H9 (cell line): ENCODE results near the gene LSP1. TPM values are rescaled to one million over a fixed set of nuclear protein-coding genes. Genes with fewer than 3 reads are reported as not detected.

ENCODE experiments used
- DNase-seq: peaks from one replicate; pipeline ENCODE4 v3.0.0-alpha.2; 2017
- H2AFZ ChIP-seq: one replicate; pipeline ENCODE4 v1.6.1; 2013; ENCODE audit warnings: mild to moderate bottlenecking, low read length, control low read depth, moderate library complexity
- H2AK5ac ChIP-seq: 2 replicates; pipeline ENCODE4 v1.6.1; 2013; ENCODE audit warnings: low read length, control low read depth, mixed read lengths; ENCODE audit not compliant: insufficient read length
- H2BK120ac ChIP-seq: one replicate; pipeline ENCODE4 v1.6.1; 2013; ENCODE audit warnings: low read depth, mild to moderate bottlenecking, low read length, control low read depth, inconsistent platforms; ENCODE audit not compliant: poor library complexity, severe bottlenecking
- H2BK12ac ChIP-seq: 2 replicates; pipeline ENCODE4 v1.6.1; 2013; ENCODE audit warnings: low read length, control low read depth, mixed read lengths, low read depth; ENCODE audit not compliant: insufficient read length
- H2BK15ac ChIP-seq: 2 replicates; pipeline ENCODE4 v1.6.1; 2013; ENCODE audit warnings: low read depth, low read length, control low read depth
- H2BK20ac ChIP-seq: one replicate; pipeline ENCODE4 v1.6.1; 2013; ENCODE audit warnings: low read depth, mild to moderate bottlenecking, low read length, control low read depth, inconsistent platforms; ENCODE audit not compliant: poor library complexity, severe bottlenecking
- H2BK5ac ChIP-seq: 2 replicates; pipeline ENCODE4 v1.6.1; 2013; ENCODE audit warnings: low read length, control low read depth, mixed read lengths; ENCODE audit not compliant: insufficient read length
- H3K14ac ChIP-seq: 2 replicates; pipeline ENCODE4 v1.6.1; 2013; ENCODE audit warnings: low read length, control low read depth; ENCODE audit not compliant: insufficient read depth
- H3K18ac ChIP-seq: 2 replicates; pipeline ENCODE4 v1.6.1; 2013; ENCODE audit warnings: low read depth, mild to moderate bottlenecking, mixed read lengths, low read length, control low read depth; ENCODE audit not compliant: insufficient read length
- H3K23ac ChIP-seq: 2 replicates; pipeline ENCODE4 v1.6.1; 2013; ENCODE audit warnings: low read length, control low read depth, mixed read lengths, low read depth; ENCODE audit not compliant: insufficient read length
- H3K23me2 ChIP-seq: 2 replicates; pipeline ENCODE4 v1.6.1; 2013; ENCODE audit warnings: low read depth, mild to moderate bottlenecking, mixed read lengths, low read length, control low read depth; ENCODE audit not compliant: insufficient read length, poor library complexity, severe bottlenecking
- H3K27ac ChIP-seq: 2 replicates; pipeline ENCODE4 v1.5.1; 2013; ENCODE audit warnings: low read length, control low read depth, mixed read lengths, low read depth; ENCODE audit not compliant: insufficient read length
- H3K27me3 ChIP-seq: 2 replicates; pipeline ENCODE4 v1.6.1; 2013; ENCODE audit warnings: low read length, control low read depth, inconsistent platforms; ENCODE audit not compliant: insufficient read depth
- H3K4ac ChIP-seq: 2 replicates; pipeline ENCODE4 v1.6.1; 2013; ENCODE audit warnings: low read depth, mild to moderate bottlenecking, control low read depth, inconsistent platforms, low read length, moderate library complexity
- H3K4me1 ChIP-seq: 2 replicates; pipeline ENCODE4 v1.6.1; 2013; ENCODE audit warnings: low read length, control low read depth, inconsistent platforms; ENCODE audit not compliant: insufficient read depth
- H3K4me2 ChIP-seq: 2 replicates; pipeline ENCODE4 v1.6.1; 2013; ENCODE audit warnings: low read length, control low read depth, mixed read lengths; ENCODE audit not compliant: insufficient read length, insufficient read depth
- H3K56ac ChIP-seq: 2 replicates; pipeline ENCODE4 v1.6.1; 2013; ENCODE audit warnings: low read depth, mild to moderate bottlenecking, mixed read lengths, low read length, control low read depth; ENCODE audit not compliant: insufficient read length
- H3K79me1 ChIP-seq: 2 replicates; pipeline ENCODE4 v1.6.1; 2013; ENCODE audit warnings: low read depth, mild to moderate bottlenecking, moderate library complexity, low read length, control low read depth, inconsistent platforms; ENCODE audit not compliant: insufficient read depth, poor library complexity, severe bottlenecking
- H3K79me2 ChIP-seq: 2 replicates; pipeline ENCODE4 v1.6.1; 2013; ENCODE audit warnings: low read length, control low read depth, inconsistent platforms; ENCODE audit not compliant: insufficient read depth
- H3K9ac ChIP-seq: 2 replicates; pipeline ENCODE4 v1.6.1; 2013; ENCODE audit warnings: low read length, control low read depth, mixed read lengths; ENCODE audit not compliant: insufficient read length; ENCODE audit errors: extremely low read depth
- H3K9me3 ChIP-seq: one replicate; pipeline ENCODE4 v1.6.1; 2013; ENCODE audit warnings: low read depth, low read length, inconsistent platforms; ENCODE audit not compliant: control insufficient read depth
- H3T11ph ChIP-seq: one replicate; pipeline ENCODE4 v1.6.1; 2013; ENCODE audit warnings: mild to moderate bottlenecking, low read length, control low read depth, inconsistent platforms
- H4K20me1 ChIP-seq: one replicate; pipeline ENCODE4 v1.6.1; 2013; ENCODE audit not compliant: control insufficient read depth, insufficient read length, insufficient read depth
- H4K5ac ChIP-seq: 2 replicates; pipeline ENCODE4 v1.6.1; 2013; ENCODE audit warnings: low read depth, mild to moderate bottlenecking, mixed read lengths, low read length, control low read depth; ENCODE audit not compliant: insufficient read length
- H4K8ac ChIP-seq: replicated peaks from 2 replicates; pipeline ENCODE4 v1.6.1; 2013; ENCODE audit warnings: low read length, control low read depth, mixed read lengths, low read depth; ENCODE audit not compliant: insufficient read length
- H4K91ac ChIP-seq: 2 replicates; pipeline ENCODE4 v1.6.1; 2013; ENCODE audit warnings: low read depth, mild to moderate bottlenecking, moderate library complexity, mixed read lengths, low read length, control low read depth; ENCODE audit not compliant: insufficient read length
- H3K27ac Mint-ChIP-seq, 3 experiments: 2 replicates in 2 of 3; 3 replicates in 1 of 3; pipeline ENCODE4 v1.8.0; 2020 to 2021; ENCODE audit warnings: mixed read lengths in 3 of 3, mild to moderate bottlenecking in 1 of 3, moderate library complexity in 1 of 3
- H3K27me3 Mint-ChIP-seq: 2 replicates; pipeline ENCODE4 v1.8.0; 2021; ENCODE audit warnings: low read depth, mild to moderate bottlenecking, moderate library complexity, mixed read lengths
- H3K36me3 Mint-ChIP-seq, 3 experiments: 2 replicates in 2 of 3; 3 replicates in 1 of 3; pipeline ENCODE4 v1.8.0; 2020 to 2021; ENCODE audit warnings: low read depth in 3 of 3, mixed read lengths in 3 of 3; ENCODE audit not compliant: insufficient read depth in 1 of 3
- H3K4me1 Mint-ChIP-seq, 2 experiments: 2 replicates each; pipeline ENCODE4 v1.8.0; 2020; ENCODE audit warnings: mixed read lengths in 2 of 2
- H3K4me3 Mint-ChIP-seq, 2 experiments: 2 replicates in 1 of 2; 3 replicates in 1 of 2; pipeline ENCODE4 v1.8.0; 2020 to 2021; ENCODE audit warnings: mild to moderate bottlenecking in 2 of 2, mixed read lengths in 2 of 2, moderate library complexity in 1 of 2
- H3K9me3 Mint-ChIP-seq, 2 experiments: 2 replicates in 1 of 2; 3 replicates in 1 of 2; pipeline ENCODE4 v1.8.0; 2020; ENCODE audit warnings: mild to moderate bottlenecking in 2 of 2, mixed read lengths in 2 of 2, moderate library complexity in 1 of 2
- CTCF ChIP-seq: fragments of 200-600 bp; sonication (generic); conservative IDR thresholded peaks from 3 replicates; pipeline ENCODE4 v1.8.0; 2021; ENCODE audit warnings: antibody characterized with exemption, mild to moderate bottlenecking
- WGBS: extraction: QIAGEN DNeasy Blood & Tissue Kit; methylation state at CpG from one replicate; pipeline ENCODE4 v1.1.7; 2013; ENCODE audit warnings: missing lambda C conversion rate, low lambda C conversion rate, mixed read lengths; ENCODE audit not compliant: insufficient read length; ENCODE audit errors: extremely low coverage; 5-methylcytosine and 5-hydroxymethylcytosine counted together
- total RNA-seq: library from RNA; stranded (reverse); gene quantifications from 2 replicates; pipeline ENCODE4 v1.2.1, GENCODE V29; 2021

Gene LSP1
- total RNA-seq, 1 experiment from 2014 or later: not detected

GRCh38 chr11:1862588-1863351 is 9.9 kb downstream of the LSP1 start:
- no peak overlapping the region for H3T11ph ChIP-seq
- H3K27ac ChIP-seq: no peak overlapping the region
- Mint-ChIP-seq H3K9me3 (no peaks in the 10 kb centered on the region; a peak in 1 of 5 replicates), H3K36me3 (no peaks in the 10 kb centered on the region), H3K27ac (no peak overlapping the region; a peak in 1 of 7 replicates), H3K4me3 (no peak overlapping the region), H3K27me3 (peaks cover 21% of the 10 kb centered on the region), H3K4me1 (peaks cover 5 to 11% of the 10 kb centered on the region in 2 experiments; a peak in 3 of 4 replicates)
- H3K79me1 ChIP-seq: no peaks in the 10 kb centered on the region
- H3K4me1 ChIP-seq: peaks cover 3% of the 10 kb centered on the region; the same call in 1 of the 2 replicates
- no peaks in the 10 kb centered on the region for H3K27me3 ChIP-seq
- TF ChIP-seq CTCF: no peak
- no CpG with 5 or more reads among the region's 14 CpGs for WGBS
- H3K14ac ChIP-seq: no peak overlapping the region; the same call in 1 of the 2 replicates
- no peak overlapping the region for H3K4ac ChIP-seq
- DNase-seq: no peak
- H3K18ac ChIP-seq: no peak overlapping the region
- no peak overlapping the region for H2BK120ac ChIP-seq
- no peak overlapping the region for H3K23ac ChIP-seq
- no peak overlapping the region for H3K4me2 ChIP-seq
- no peak overlapping the region for H2AK5ac ChIP-seq
- H4K8ac ChIP-seq: no peak overlapping the region
- H2BK20ac ChIP-seq: no peak overlapping the region
- H3K23me2 ChIP-seq: no peaks in the 10 kb centered on the region
- H4K5ac ChIP-seq: no peak overlapping the region
- no peak overlapping the region for H2BK12ac ChIP-seq
- no peaks in the 10 kb centered on the region for H4K20me1 ChIP-seq
- no peaks in the 10 kb centered on the region for H3K79me2 ChIP-seq
- H2AFZ ChIP-seq: no peak overlapping the region
- H3K56ac ChIP-seq: no peak overlapping the region
- no peak overlapping the region for H2BK5ac ChIP-seq
- no peak overlapping the region for H3K9ac ChIP-seq
- no peak overlapping the region for H4K91ac ChIP-seq
- H3K9me3 ChIP-seq: no peaks in the 10 kb centered on the region
- H2BK15ac ChIP-seq: no peak overlapping the region
